Endothelial cell of hepatic sinusoid (primary cell): ENCODE results near the gene C6orf52.
"Not testable (repeated sequence)": the region's sequence is repeated elsewhere in the genome, so short reads cannot be mapped to it uniquely, and the experiment has no call there.

ENCODE experiments used
- in situ Hi-C: cut with HindIII; loops from 2 replicates; pipeline ENCODE4 v1.10.0; 2017; ENCODE audit warnings: low sequenced_read_pairs

C6orf52 gene

GRCh38 chr6:10713962-10714361 lies 19.5 kb upstream of the C6orf52 start:
- in situ Hi-C loops, result no loop called here

- in situ Hi-C loops, result no loop called here
These were observed 2.2 kb upstream of the C6orf52 start for GRCh38 chr6:10696655-10697054.

- in situ Hi-C loops, result no loop called here
These were observed 756 bp upstream of the C6orf52 start for GRCh38 chr6:10695086-10695657.

- in situ Hi-C loops, result no loop called here
These were observed 1.4 kb downstream of the C6orf52 start for GRCh38 chr6:10692965-10693538.

- in situ Hi-C loops, result no loop called here
These were observed 3.6 kb downstream of the C6orf52 start for GRCh38 chr6:10690651-10691445.

- in situ Hi-C loops, result no loop called here
These were observed 6.8 kb downstream of the C6orf52 start for GRCh38 chr6:10687582-10687981.

- in situ Hi-C loops, result no loop called here
These were observed 7.5 kb downstream of the C6orf52 start for GRCh38 chr6:10686901-10687300.

- in situ Hi-C loops, result no loop called here
These were observed 9.1 kb downstream of the C6orf52 start for GRCh38 chr6:10685092-10685915.

GRCh38 chr6:10684618-10685017 lies 9.8 kb downstream of the C6orf52 start:
- in situ Hi-C loops, result loop anchor here (5.0 kb wide), 1 partner anchor 172 kb away; no protein-coding TSS in a partner anchor

- in situ Hi-C loops, result loop anchor here (5.0 kb wide), 1 partner anchor 170 kb away; no protein-coding TSS in a partner anchor
These were observed 11.9 kb downstream of the C6orf52 start for GRCh38 chr6:10682355-10682988.

- in situ Hi-C loops, result loop anchor here (5.0 kb wide), 1 partner anchor 169 kb away; no protein-coding TSS in a partner anchor
These were observed 12.6 kb downstream of the C6orf52 start for GRCh38 chr6:10681795-10682194.

- in situ Hi-C loops, result loop anchor here (5.0 kb wide), 1 partner anchor 96 kb away; no protein-coding TSS in a partner anchor
These were observed 16.0 kb downstream of the C6orf52 start for GRCh38 chr6:10678456-10678855.

- in situ Hi-C loops, result loop anchor here (5.0 kb wide), 1 partner anchor 94 kb away; no protein-coding TSS in a partner anchor
These were observed 18.0 kb downstream of the C6orf52 start for GRCh38 chr6:10676403-10676802.

GRCh38 chr6:10668126-10668917 lies 26.1 kb downstream of the C6orf52 start:
- in situ Hi-C loops, result no loop called here

- in situ Hi-C loops, result not testable (repeated sequence)
These were observed 28.8 kb downstream of the C6orf52 start for GRCh38 chr6:10665595-10665994.

- in situ Hi-C loops, result no loop called here
These were observed 31.7 kb downstream of the C6orf52 start for GRCh38 chr6:10662742-10663141.

- in situ Hi-C loops, result no loop called here
These were observed 32.2 kb downstream of the C6orf52 start for GRCh38 chr6:10662207-10662606.

GRCh38 chr6:10660431-10661191 lies 33.8 kb downstream of the C6orf52 start:
- in situ Hi-C loops, result not testable (repeated sequence)
